Prostate gland (tissue), 2 donors: ENCODE measurements around the gene PC. TPM values are rescaled to one million over a fixed set of nuclear protein-coding genes. Genes with fewer than 3 reads are reported as not detected.

Experiments used
- DNase-seq: peaks from one replicate; pipeline ENCODE4 v3.0.0-alpha.2; 2019; ENCODE audit warnings: low spot score
- H3K27ac ChIP-seq, 2 donors: fragments of 200-600 bp; sonication (generic); 2 replicates each; pipeline ENCODE4 v1.5.1; 2017 to 2019
- H3K27me3 ChIP-seq: fragments of 200-600 bp; sonication (generic); replicated peaks from 2 replicates; pipeline ENCODE4 v1.5.1; 2019; ENCODE audit not compliant: insufficient read depth
- H3K36me3 ChIP-seq, 2 donors: fragments of 200-600 bp; sonication (generic); 1 replicate in 1 of 2; 2 replicates in 1 of 2; pipeline versions ENCODE4 v1.5.1 to v1.8.1; 2017 to 2019
- H3K4me1 ChIP-seq: fragments of 200-600 bp; sonication (generic); replicated peaks from 2 replicates; pipeline ENCODE4 v1.5.1; 2019
- H3K4me3 ChIP-seq, 2 donors: fragments of 200-600 bp; sonication (generic); 2 replicates each; pipeline ENCODE4 v1.5.1; 2017 to 2019
- H3K9me3 ChIP-seq: fragments of 200-600 bp; sonication (generic); 2 replicates; pipeline ENCODE4 v1.5.1; 2017
- POLR2A ChIP-seq: fragments of 450-650 bp; IDR thresholded peaks from one replicate; pipeline ENCODE4 v1.6.1; 2016; ENCODE audit warnings: antibody characterized with exemption, mild to moderate bottlenecking
- POLR2AphosphoS5 ChIP-seq: sonication (generic); formaldehyde crosslinking; IDR thresholded peaks from one replicate; pipeline ENCODE4 v1.6.1; 2017; ENCODE audit warnings: antibody characterized with exemption
- WGBS: methylation state at CpG from one replicate; pipeline ENCODE4 v1.1.5; 2018; 5-methylcytosine and 5-hydroxymethylcytosine counted together
- intact Hi-C: fragments of 100-400 bp; cut with DNase I; formaldehyde crosslinking; loops from one replicate; pipeline ENCODE4 v1.14.2; 2022
- total RNA-seq, 2 donors: library from RNA; depleted of rRNA; stranded (reverse); fragments of >200 nt; gene quantifications; one replicate each; pipeline ENCODE4 v1.1.0, GENCODE V29; 2016
- TF ChIP-seq, protein P1 (sequence below), 4 experiments: fragments of 200-600 bp in 2 of 4; fragments of 450-650 bp in 2 of 4; sonication (generic) in 2 of 4; IDR thresholded peaks; 1 replicate in 3 of 4; 2 replicates in 1 of 4; pipeline ENCODE4 v1.5.1; 2016 to 2019; ENCODE audit warnings: antibody characterized with exemption in 4 of 4, mild to moderate bottlenecking in 2 of 4, moderate library complexity in 2 of 4

Gene PC
- total RNA-seq, 2 donors from 2014 or later: 42.8 to 43.4 TPM

DNA sequence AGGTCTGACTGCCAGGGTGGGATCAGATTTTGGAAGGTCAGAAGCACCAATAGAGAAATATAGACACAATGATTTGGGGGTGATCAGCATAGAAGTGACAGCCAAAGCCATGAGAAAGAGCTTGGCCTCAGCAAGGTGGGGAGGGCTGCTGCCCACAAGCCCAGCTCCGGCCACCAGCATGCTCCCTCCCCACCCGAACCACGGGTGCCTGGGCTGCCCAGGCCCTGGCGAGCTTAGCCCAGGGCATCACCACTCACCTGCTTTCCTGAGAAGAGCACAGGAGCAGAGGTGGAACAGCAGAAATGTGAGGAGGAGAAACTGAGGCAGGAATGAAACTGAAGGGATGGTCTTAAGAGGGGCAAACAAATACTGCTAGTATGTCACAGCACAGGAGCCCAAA, 52.6 kb downstream of the PC start:
- no peak overlapping the region for H3K27ac ChIP-seq
- WGBS: 79% methylated on average over 4 of the region's 4 CpGs
- H3K36me3 ChIP-seq: no peaks in the 10 kb centered on the region
- H3K9me3 ChIP-seq: no peaks in the 10 kb centered on the region
- peaks cover 10% of the 10 kb centered on the region for H3K4me1 ChIP-seq
- H3K27me3 ChIP-seq: no peaks in the 10 kb centered on the region
- DNase-seq: no peak
- TF ChIP-seq, protein P1, sequence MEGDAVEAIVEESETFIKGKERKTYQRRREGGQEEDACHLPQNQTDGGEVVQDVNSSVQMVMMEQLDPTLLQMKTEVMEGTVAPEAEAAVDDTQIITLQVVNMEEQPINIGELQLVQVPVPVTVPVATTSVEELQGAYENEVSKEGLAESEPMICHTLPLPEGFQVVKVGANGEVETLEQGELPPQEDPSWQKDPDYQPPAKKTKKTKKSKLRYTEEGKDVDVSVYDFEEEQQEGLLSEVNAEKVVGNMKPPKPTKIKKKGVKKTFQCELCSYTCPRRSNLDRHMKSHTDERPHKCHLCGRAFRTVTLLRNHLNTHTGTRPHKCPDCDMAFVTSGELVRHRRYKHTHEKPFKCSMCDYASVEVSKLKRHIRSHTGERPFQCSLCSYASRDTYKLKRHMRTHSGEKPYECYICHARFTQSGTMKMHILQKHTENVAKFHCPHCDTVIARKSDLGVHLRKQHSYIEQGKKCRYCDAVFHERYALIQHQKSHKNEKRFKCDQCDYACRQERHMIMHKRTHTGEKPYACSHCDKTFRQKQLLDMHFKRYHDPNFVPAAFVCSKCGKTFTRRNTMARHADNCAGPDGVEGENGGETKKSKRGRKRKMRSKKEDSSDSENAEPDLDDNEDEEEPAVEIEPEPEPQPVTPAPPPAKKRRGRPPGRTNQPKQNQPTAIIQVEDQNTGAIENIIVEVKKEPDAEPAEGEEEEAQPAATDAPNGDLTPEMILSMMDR (IDR thresholded peaks at IDR 0.05): no peak
- no peak for TF ChIP-seq POLR2A
- TF ChIP-seq POLR2AphosphoS5: no peak
- intact Hi-C loops: no loop called here
- H3K4me3 ChIP-seq: no peak overlapping the region

DNA sequence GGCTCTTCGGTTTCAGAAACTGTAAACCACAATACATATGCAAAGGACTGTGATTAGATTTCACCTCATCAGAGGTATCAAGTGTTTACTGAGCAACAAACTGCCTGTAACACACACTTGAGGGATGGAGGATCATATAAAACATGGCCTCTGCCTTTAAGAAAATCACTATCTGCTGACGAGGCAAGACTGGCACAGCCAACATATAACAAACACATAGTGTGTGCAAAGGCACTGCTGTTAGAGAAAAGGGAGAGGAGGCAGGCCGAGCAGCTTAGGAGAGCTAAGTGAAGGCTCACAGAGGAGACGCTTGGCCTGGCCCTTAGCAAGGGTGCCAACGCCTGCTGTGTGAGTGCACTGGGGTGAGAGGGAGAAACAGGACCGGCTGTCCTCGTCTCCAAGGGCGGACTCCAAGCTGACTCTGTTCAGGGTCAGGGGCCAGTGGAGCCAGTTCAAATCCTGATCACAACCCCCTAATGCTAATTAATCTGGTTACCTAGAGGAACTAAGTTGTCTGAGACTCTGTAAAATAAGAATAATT, 53.1 kb downstream of the PC start:
- 85% methylated on average over 8 of the region's 8 CpGs for WGBS
- no peaks in the 10 kb centered on the region for H3K27me3 ChIP-seq
- H3K4me1 ChIP-seq: peaks cover 10% of the 10 kb centered on the region
- H3K4me3 ChIP-seq: no peak overlapping the region
- H3K9me3 ChIP-seq: no peaks in the 10 kb centered on the region
- H3K27ac ChIP-seq: no peak overlapping the region
- intact Hi-C loops: no loop called here
- TF ChIP-seq POLR2A: no peak
- TF ChIP-seq, protein P1 (IDR thresholded peaks at IDR 0.05): no peak
- no peak for TF ChIP-seq POLR2AphosphoS5
- DNase-seq: no peak
- no peaks in the 10 kb centered on the region for H3K36me3 ChIP-seq

DNA sequence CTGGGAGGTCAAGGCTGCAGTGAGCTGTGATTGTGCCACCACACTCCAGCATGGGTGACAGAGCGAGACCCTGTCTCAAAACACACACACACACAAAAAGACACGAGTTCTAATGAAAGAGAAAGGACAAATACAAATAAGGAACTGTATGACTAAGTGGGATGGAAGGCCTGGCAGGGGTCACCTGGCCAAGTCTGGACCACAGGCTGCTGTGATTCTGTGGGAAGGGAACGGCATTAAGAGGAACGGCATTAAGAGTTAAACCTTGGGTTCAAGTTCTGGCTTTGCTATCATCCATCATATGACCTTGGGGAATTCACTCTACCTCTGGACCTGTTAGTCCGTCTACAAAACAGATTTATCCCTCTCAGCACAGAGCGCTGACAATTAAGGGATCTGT, 53.6 kb downstream of the PC start:
- intact Hi-C loops: no loop called here
- Histone ChIP-seq H3K4me3 (no peak overlapping the region), H3K9me3 (no peaks in the 10 kb centered on the region), H3K4me1 (peaks cover 10% of the 10 kb centered on the region), H3K27me3 (no peaks in the 10 kb centered on the region), H3K36me3 (no peaks in the 10 kb centered on the region), H3K27ac (no peak overlapping the region)
- no peak for DNase-seq
- WGBS: 88% methylated on average over 6 of the region's 6 CpGs
- TF ChIP-seq, protein P1 (IDR thresholded peaks at IDR 0.05): no peak
- no peak for TF ChIP-seq POLR2A
- TF ChIP-seq POLR2AphosphoS5: no peak

DNA sequence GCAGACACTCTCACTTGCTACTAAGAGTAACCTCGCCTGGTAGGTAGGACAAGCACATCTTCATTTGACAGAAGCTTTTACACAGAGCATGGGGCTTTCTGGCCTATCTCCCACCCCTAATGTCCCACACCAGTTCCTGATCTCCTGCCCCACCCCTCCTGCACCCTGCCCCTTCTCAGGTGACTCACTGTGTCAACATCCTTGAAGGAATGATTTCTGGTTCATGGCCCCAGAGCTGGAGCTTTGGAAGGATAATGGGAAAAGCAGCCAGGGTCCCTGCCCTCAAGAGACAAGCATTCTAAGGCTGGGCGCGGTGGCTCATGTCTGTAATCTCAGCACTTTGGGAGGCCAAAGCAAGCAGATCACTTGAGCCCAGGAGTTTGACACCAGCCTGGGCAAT, 54.1 kb downstream of the PC start:
- H3K36me3 ChIP-seq: no peaks in the 10 kb centered on the region
- peaks cover 10% of the 10 kb centered on the region for H3K4me1 ChIP-seq
- intact Hi-C loops: no loop called here
- 92% methylated on average over 3 of the region's 3 CpGs for WGBS
- H3K27ac ChIP-seq: no peak overlapping the region
- H3K4me3 ChIP-seq: no peak overlapping the region
- no peaks in the 10 kb centered on the region for H3K27me3 ChIP-seq
- TF ChIP-seq, protein P1 (IDR thresholded peaks at IDR 0.05): no peak
- TF ChIP-seq POLR2A: no peak
- TF ChIP-seq POLR2AphosphoS5: no peak
- DNase-seq: no peak
- H3K9me3 ChIP-seq: no peaks in the 10 kb centered on the region

DNA sequence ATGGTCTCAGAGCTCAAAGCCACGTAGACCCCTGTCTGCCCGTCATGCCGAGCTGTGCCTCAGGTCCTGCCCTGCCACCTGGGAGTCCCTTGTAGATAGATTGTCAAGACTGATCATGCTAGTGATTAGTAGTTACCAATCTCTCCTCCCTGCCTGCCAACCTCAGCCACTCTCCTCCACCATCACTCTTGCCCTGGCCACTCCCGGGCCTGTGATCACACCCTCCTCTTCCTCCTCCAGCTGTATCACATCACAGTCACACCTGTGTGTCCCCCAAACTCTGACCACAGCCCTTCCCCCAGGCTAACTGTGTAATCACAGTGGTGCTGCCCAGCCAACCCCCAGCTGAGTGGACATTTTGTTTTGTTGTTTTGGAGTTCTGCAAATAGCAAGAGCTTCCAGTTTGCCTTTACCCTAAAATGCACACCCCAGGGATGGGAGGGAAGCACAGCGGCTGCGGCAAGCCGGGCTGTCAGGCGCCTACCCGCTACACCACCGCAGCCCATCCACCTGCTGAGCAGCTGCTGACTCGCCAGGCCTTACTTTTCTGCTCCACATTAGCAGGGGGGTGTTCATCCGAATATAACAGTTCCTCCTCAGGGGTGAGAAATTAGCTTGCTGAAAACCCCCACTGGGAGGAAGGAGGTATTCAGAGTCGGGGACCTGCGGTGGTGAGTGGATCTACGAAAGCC, 55.6 kb downstream of the PC start:
- Histone ChIP-seq H3K27me3 (no peaks in the 10 kb centered on the region), H3K27ac (no peak overlapping the region), H3K4me1 (peaks cover 10% of the 10 kb centered on the region), H3K4me3 (no peak overlapping the region), H3K9me3 (no peaks in the 10 kb centered on the region), H3K36me3 (no peaks in the 10 kb centered on the region)
- WGBS: 86% methylated on average over 15 of the region's 15 CpGs
- TF ChIP-seq, protein P1 (IDR thresholded peaks at IDR 0.05): no peak
- TF ChIP-seq POLR2A (no peak), POLR2AphosphoS5 (no peak)
- intact Hi-C loops: no loop called here
- no peak for DNase-seq
